ENCODE measurements around the gene SH3GL1.

The SH3GL1 gene, protein sequence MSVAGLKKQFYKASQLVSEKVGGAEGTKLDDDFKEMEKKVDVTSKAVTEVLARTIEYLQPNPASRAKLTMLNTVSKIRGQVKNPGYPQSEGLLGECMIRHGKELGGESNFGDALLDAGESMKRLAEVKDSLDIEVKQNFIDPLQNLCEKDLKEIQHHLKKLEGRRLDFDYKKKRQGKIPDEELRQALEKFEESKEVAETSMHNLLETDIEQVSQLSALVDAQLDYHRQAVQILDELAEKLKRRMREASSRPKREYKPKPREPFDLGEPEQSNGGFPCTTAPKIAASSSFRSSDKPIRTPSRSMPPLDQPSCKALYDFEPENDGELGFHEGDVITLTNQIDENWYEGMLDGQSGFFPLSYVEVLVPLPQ

DNA sequence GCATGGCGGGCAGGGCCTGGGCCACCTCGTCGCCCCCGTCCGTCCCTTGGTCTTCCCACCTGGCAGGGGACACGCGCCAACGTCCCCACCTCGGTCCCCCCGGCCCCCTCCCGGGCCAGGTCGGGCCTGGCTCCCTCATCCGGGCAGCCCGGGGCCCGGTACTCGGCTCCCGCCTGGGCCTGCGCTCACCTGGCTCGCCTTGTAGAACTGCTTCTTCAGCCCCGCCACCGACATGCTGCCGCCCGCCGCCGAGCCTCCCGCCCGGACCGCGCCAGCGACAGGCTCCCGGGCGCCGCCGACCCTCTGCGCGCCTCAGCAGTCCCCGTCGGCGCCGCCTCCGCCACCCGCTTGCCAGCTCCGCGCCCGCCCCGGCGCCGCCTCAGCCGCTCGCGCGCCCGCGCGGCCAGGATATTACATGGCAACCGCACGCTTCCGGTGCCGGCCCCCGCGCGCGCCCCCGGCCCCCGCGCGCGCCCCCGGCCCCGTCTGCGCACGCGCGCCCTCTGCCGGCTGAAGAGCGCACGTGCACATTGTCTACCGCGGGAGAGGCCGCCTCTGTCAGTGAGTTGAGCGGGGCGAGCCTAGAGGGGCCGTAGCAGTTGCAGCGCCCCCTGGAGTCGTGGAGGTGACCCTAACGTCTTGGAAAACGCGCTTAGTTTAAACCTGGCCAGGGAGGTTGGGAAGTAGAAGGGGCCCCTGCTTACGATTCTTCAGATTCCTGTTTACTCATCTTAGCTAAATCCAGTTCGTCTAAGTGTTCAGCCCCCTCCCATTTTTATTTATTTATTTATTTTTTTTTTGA is at the start of gene SH3GL1:
TSS of gene SH3GL1 (minus strand) at position 413 of the 802 bp plus-strand sequence. CDS start at position 234, 179 bp downstream.
- DNase-seq, result peak; percentile 72

DNA sequence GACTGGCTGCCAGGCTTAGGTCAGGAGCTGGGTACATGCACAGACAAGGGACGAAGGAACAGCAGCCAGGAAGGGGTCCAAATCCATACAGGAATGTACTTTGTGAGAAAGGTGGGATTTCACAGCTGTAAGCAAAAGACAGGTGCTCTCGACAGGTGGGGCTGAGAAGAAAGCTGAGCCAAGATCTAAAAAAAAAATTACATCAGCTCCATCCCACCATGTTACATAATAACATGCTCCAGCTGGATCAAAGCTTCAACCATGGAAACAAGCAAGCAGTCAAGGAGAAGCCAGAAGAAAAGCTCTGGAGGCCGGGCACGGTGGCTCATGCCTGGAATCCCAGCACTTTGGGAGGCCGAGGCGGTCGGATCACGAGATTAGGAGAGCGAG is 49.3 kb upstream of the SH3GL1 start:
- no peak for DNase-seq

DNA sequence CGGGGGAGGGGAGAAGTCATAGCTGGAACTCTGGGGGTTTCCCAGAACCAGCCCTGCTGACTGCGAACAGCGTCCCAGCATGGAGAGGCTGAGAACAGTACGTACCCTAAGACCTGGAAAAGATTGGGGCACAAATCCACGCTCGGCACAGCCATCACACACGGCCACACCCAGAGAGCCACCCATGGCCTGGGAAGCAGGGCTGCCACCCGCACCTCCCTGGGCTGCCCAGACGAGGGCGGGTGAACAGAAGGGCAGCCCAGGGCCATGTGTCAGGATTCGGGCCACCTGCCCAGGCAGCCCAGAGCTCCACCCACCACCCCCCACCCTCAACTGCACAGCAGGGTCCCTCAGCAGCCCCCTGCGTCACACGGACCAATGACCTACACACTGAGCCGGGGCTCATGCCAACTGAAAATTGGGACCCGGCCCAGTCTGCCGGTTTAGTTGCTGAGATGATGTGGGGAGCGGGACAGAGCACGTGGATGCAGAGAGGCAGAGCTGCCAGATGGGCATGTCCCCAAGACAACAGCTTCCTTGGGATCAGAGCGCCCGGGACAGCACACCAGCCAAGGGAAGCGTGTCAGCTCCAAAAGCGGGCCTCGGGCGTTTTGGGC is 48.8 kb upstream of the SH3GL1 start:
- no peak for DNase-seq

DNA sequence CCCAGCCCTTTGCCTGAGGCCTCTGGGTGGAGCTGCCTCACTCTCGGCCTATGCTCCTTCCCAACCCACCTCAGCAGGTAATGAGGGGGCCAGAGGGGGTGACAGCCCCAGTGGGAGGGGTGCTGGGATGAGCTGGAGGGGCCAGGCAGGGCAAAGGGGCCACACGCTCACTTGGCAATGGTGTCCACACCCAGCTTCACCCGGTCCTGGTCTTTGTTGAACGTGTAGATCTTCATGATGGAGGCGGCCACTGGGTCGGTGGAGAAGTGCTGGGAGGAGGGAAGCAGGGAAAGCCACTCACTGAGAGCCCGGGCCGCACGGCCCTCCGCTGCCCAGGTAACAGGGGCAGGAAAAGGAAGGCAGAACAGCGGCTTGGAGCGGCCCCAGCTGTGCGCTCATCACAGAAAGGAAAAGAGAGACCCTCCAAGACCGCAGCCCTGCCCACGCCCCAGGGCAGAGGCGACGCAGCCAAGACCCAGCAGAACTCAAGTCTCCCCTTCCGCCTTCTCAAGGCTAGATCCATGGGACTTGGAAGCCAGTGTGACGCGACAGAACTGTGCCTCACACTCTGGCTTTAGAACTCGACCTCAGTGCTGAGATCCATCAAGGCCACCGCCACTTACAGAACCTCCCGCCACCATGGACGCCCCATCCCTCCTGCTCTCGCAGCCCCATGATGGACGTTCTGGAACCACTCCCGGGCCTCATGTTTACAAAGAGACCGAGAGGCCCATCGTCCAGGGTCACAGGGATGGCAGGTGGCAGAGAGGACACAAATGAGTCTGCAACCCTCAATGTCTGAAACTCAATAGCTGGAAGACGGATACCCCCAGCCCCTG is 48.0 kb upstream of the SH3GL1 start:
- no peak for DNase-seq

DNA sequence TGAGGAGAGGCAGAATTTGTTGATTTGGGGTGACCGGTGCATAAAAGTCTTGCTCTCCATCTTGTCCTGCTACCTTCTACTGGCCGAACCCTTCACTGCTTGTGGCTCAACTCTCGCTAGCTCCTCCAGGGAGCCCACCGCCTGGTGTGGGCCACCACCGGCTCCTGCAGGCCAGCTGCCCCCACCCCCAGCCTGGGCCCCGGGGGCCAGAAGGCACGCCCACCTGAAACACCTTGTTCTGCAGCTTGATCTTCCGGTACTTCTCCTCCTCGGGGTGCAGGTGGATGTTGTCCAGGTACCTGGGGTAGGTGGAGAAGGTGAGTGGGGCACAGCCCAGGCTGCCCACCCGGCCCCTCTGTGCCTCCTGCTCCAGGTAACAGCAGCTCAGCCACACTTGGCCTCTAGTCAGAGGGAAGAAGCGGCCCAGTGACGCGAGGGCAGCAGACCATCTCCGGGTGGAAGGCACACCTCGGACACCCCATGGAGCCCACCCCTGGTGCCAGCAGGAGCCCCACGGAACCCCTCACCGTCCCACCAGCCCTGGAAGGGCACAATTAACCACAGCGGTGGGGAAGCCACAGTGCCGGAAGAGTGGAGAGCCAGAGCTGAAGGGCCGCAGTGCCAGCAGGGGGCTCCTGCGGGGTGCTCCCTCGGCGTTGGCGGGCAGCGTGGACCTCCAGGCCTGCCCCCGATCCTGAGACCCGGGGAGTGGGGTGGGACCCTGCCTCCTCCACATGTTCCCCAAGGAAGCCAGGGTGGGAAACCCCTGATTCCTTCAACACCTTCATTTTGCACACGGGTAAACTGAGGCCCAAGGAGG is 47.2 kb upstream of the SH3GL1 start:
- no peak for DNase-seq

DNA sequence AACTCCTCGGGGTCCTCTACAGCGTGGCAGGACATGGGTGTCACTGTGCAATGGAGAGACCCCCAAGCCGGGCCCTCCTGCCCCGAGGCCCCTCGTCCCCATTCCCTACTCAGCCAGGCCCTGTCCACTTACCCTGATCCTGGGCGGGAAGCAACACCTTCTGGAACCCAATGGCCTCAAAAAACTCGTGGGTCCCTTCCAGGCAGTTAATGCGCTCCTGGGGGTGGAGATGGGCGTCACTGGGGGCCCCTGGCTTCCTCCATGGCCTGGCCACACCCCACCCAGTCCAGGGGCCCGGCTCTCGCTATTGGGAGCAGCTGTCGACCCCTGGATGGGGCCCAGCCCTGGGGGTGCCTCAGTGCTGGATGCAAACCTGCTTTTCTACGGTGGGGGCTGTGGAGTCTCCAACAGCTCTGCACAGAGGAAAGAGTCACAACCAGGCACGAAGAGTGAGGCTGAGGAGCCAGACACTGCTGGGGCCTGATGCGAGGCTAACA is 46.4 kb upstream of the SH3GL1 start:
- DNase-seq, result no peak

DNA sequence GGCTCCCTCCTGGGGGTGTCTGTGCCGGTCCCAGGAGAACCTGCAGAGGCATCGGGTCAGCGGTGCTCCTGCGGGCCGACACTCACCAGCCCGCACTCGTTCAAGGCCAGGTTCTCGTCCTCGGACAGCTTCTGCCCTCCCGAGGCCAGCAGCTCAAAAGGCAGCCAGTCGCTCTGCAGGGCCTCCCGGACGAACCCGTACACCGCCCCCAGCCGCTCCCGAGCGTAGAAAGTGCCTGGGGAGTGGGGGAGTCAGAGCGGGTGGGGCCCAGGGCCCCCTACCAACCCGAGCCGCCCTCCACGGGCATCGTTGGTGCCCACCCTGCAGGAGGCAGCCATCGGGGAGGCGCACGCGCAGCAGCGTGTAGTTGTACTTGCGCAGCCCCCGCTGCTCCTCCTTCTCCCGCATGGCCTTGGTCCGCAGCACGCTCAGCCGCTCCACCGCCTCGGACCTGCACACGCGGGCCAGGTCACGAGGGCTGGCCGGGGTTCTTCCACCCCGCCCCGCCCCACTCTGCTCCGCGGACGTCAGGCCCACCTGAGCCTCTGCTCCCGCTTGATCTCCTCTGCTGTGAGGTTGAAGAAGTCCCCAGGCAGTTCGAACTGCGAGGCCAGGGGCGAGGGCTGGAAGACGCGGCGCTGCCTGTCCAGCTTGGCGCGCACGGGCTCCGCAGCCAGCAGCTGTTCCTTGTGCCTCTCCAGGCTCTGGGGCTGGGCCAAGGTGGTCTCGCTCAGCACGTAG is 45.8 kb upstream of the SH3GL1 start:
- no peak for DNase-seq

DNA sequence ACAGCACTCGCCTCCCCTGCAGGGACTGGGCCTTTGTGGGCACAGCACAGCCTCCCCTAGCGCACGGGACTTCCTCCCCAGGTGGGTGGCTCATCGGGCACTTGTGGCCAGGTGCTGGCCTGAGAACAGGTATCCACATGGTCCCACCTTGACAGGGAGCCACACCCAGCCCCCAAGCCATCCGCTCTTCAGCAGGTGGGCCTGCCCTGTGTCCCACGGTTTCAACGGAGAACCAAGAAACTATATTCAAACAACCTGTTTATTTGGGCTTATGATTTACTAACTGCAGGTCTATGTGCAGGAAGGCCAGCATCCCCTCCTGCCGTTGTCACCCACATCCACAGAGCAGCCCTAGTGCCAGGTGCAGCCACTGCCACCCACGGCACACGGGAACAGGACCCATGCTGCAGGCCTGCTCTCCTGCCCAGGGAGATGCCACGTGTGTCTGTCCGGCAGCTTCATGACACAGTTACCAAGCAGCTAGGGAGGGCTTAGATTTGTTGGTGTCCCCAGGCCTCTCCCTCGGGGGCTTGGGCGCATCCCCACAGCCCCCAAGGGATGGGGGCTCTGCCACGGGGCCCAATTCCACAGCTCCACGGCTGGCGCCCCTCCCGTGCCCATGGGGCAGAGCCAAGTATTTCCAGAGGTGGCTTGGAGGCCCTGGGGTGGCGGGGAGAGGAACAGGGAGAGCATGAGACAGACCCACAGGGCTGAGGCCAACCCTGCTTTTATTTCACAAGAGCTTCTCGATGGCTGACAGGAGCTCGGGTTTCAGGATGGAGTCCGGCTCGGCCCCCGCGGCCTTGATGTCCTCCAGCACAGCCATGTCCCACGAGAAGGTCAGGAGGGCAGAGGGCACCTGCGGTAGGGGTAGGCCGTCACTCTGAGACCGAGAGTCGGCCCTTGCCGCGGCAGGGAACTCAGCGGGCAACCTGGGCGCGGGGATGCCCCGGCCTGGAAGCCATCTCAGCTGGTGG is 44.7 kb upstream of the SH3GL1 start:
- DNase-seq, result no peak

DNA sequence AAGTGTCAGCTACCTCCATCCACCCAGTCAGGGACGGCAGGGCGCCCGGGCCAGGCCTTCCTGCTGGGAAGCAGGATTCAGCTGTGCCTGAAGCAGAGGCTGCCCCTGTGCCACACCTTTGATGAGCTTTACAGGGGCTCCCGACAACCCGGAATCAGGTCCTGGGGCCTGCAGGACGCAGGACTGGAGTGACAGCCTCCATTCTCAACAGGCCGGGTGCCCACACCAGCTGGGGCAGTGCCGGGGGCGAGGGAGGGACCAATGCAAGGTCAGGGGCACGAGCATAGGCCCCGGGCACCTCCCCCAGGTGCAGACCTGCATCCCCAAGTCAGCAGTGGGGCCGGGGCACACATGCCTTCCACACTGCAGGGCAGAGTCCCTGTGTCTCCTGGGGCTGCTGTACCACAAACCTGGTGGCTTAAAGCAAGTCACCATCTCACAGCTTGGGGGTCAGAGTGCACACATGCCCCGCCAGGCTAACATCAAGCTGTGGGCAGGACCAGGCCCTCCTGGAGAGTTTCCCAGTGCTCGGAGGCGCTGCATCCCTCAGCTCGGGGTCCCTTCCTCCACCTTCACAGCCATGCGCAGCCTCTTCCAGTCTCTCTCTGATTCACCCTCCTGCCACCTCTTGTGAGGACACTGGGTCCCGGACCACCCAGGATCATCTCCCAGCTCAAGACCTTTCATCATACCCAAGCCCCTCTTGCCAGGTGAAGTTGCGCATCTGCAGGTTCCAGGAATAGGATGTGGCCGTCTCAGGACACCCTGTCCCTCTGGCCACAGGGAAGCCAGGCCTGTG is 43.8 kb upstream of the SH3GL1 start:
- no peak for DNase-seq

DNA sequence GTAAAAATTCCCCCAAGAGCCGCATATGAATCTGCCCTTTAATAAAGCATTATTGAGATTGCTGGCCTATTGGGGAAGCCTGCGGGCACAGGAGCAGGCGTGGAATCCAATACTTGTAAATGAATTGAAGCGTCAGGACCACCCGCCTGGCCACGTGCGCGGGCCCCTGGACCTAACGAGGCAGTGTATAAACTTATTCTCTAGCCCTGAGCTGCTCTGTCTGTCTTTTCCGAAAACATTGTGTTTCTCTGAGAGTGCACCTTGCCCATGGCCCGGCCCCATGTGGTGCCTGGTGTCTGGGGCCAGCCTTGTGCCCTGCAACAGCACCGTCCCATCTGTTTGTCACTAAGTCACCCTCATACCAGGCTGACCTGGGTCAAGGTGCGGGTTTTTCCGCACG is 42.8 kb upstream of the SH3GL1 start:
- DNase-seq, result no peak

DNA sequence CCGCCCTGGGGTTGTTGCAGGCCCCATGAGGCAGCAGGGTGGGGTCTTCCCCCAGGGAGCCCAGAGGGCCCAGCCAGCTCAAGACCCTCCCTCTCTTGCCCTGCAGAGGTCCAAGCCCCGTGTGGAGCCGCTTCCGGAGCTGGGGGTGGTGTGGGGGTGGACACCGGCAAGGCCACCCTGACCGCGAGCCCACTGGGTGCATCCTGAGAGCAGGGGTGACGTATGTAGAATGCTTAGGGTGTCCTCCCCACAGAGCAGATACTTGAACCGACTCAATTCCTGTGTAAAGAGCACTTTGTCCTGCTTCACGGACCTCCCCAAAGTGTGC is 42.4 kb upstream of the SH3GL1 start:
- DNase-seq, result no peak

DNA sequence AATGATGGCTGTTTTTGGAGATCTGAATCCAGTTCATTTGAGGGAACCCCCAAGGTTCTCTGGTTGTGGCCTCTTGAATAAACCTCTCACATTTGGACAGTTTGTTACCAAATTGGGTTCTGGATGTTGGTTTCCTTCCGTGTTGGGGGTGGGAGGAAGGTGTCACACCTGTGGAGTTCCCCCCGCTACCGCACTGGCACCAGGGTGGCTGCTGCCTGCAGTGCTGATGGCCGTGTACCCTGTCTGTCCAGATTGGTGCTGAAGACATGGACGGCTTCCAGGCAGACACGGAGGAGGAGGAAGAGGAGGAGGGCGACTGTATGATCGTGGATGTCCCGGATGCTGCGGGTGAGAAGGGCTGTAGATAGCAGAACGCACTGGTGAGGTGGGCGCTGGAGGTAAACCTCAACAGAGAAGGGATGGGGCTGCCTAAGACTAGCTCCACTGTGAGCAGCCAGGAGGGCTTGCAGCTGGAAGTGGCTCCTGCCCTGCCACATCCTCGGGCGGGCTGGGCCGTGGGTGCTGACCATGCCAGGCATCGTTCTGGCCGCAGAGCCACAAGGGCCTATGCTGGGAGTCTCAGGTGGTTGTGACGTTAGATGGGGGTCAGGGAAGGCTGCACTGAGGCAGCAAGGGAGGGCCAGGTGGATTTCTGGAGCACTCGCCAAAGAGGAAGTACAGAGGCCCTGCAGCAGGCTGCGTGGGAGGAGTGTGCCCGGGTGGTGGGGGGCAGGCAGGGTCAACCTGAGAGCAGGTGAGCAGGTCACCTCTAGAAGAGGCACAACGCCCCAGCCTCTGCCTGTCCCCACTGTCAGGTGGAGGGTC is 41.9 kb upstream of the SH3GL1 start:
- DNase-seq, result no peak

DNA sequence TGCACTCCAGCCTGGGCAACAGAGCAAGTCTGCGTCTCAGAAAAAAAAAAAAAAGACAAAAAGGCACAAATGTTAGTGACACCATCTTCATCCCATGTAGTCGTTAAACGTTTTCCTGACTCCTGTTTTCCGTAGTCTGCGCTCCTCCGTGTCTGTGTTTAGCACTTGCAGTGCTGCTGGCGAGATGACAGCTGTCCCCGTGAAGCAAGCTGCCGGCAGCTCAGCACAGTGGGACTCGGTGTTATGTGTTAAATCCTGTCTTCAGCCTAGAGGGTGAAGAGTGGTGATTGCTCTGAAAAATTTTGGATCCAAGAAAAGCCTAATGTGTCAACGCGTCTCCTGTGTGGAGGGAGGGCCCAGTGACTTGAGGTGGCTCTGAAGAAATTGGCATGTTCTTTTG is 38.9 kb upstream of the SH3GL1 start:
- no peak for DNase-seq

DNA sequence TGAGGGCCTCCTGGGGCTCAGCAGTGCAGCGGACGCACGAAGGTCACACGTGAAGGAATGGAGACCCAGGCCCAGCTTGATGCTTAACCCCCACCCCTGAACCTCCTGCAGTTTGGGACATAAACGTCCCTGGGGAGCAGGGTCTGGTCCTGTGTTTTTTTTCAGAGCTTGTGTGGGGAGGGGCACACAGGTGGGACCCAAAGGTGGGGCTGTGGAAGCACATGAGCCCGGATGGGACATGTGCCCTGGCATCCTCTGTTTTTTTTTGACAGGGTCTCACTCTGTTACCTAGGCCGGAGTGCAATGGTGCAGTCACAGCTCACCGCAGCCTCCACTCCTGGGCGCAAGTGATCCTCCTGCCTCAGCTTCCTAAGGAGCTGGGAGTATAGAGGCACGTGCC is 36.8 kb upstream of the SH3GL1 start:
- no peak for DNase-seq

DNA sequence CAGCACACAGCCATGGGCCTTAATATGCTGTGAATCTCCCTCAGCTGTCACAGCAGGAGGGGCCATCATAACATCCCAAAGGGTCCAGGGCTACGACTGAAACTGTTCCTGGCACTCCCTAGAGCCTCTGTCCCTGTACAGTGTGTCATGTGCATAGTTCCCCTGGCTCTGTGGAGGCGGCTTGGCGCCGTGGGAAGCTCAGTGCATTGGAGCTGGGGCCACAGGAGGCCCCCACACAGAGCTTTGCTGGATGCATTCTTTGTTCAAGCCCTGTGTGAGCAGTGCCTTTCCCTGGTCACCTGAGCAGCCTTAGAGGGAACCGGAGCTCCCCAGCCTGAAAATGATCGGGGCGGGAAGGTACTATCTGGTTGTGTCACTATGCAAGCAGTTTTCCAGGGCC is 35.9 kb upstream of the SH3GL1 start:
- DNase-seq, result no peak

DNA sequence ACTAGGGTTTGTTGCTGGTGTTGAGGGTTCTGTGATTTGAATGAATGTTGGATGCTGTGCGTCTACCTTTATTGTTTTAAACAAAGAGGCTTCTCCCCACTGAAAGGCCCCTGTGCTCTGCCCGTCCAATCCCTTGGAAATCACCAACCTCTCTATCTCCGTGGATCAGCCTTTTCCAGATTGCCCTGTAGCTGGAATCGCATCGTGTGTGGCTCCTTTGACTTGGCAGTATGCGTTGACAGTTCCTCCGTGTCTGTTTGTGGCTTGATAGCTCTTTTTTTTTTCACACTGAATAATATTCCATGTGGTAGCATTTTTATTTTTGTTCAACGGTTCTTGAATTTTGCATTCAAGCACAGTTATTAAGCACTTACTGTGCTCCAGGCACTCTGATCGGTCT is 34.0 kb upstream of the SH3GL1 start:
- no peak for DNase-seq

DNA sequence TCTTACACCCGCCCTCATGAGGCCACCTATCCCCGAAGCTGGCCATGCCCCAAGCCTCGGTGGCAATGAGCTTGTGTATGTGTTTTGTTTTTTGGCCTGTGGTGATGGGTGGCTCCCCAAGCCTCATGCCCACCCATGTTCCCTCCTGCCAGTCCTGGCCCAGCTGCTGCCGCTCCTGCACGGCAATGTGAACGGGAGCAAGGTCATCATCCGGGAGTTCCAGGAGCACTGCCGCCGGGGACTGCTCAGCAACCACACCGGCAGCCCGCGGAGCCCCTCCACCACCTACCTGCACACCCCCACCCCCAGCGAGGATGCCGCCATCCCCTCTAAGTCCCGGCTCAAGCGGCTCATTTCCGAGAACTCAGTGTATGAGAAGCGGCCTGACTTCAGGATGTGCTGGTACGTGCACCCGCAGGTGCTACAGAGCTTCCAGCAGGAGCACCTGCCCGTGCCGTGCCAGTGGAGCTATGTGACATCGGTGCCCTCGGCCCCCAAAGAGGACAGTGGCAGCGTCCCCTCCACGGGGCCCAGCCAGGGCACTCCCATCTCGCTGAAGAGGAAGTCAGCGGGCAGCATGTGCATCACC is 32.7 kb upstream of the SH3GL1 start:
- DNase-seq, result no peak

All from GOT3 (cell line).